ENCODE results near the gene PPP5C.

Gene PPP5C

GRCh38 chr19:46303691-46304397 is 43.0 kb upstream of the PPP5C start:
- Histone ChIP-seq H2AFZ (ENCODE audit: low read length) (no peak overlapping the region), H4K20me1 (ENCODE audit: insufficient read depth, low read length, poor library complexity, severe bottlenecking) (no peaks in the 10 kb centered on the region), H3K27me3 (ENCODE audit: insufficient read depth, low read length, poor library complexity, severe bottlenecking) (no peaks in the 10 kb centered on the region), H3K79me2 (ENCODE audit: insufficient read depth, low read length) (no peaks in the 10 kb centered on the region), H3K9me3 (ENCODE audit: insufficient read depth, low read depth, low read length) (no peaks in the 10 kb centered on the region), H3K36me3 (ENCODE audit: insufficient read depth, low read length) (no peaks in the 10 kb centered on the region), H3K4me1 (ENCODE audit: insufficient read depth, low read length, poor library complexity, severe bottlenecking) (peaks cover 2% of the 10 kb centered on the region), H3F3A (ENCODE audit: low read depth) (no peaks in the 10 kb centered on the region), H3K4me3 (ENCODE audit: low read length, poor library complexity, severe bottlenecking) (no peak overlapping the region), H3K9me2 (replicated peaks; ENCODE audit: low read depth, low read length) (no peaks in the 10 kb centered on the region), H3K9ac (ENCODE audit: low read depth, low read length, poor library complexity, severe bottlenecking) (no peak overlapping the region), H3K4me2 (ENCODE audit: low read depth, low read length, poor library complexity, severe bottlenecking) (no peak overlapping the region)
- no peak for TF ChIP-seq EZH2phosphoT487 (IDR thresholded peaks at IDR 0.05; ENCODE audit: borderline replicate concordance)
- no peak for TF ChIP-seq CTCF (conservative IDR thresholded peaks at IDR 0.05; ENCODE audit: low read length)

DNA sequence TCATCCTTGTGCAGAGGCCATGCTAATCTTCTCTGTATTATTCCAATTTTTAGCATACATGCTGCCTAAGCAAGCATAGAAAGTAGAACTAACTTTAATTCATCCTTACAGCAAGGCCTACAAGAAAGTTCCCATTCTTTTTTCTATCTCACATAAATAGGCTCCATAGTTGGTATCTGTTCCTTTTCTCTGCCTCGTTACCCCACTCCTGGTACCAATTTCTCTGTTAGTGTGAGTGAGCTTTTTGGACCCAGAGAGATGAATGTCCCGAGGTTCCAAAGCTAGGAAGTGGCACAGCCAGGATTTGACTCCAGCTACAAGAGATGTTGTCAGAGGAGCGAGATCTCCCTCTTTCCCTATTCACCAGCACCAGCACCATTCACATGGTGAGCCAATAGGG is 40.4 kb upstream of the PPP5C start:
- Histone ChIP-seq H3K27me3 (ENCODE audit: insufficient read depth, low read length, poor library complexity, severe bottlenecking) (no peaks in the 10 kb centered on the region), H3K9me3 (ENCODE audit: insufficient read depth, low read depth, low read length) (no peaks in the 10 kb centered on the region), H3K9ac (ENCODE audit: low read depth, low read length, poor library complexity, severe bottlenecking) (no peak overlapping the region), H3K36me3 (ENCODE audit: insufficient read depth, low read length) (no peaks in the 10 kb centered on the region), H3K4me2 (ENCODE audit: low read depth, low read length, poor library complexity, severe bottlenecking) (no peak overlapping the region), H3K9me2 (replicated peaks; ENCODE audit: low read depth, low read length) (no peaks in the 10 kb centered on the region), H3K4me1 (ENCODE audit: insufficient read depth, low read length, poor library complexity, severe bottlenecking) (no peaks in the 10 kb centered on the region), H3K79me2 (ENCODE audit: insufficient read depth, low read length) (no peaks in the 10 kb centered on the region), H3F3A (ENCODE audit: low read depth) (no peaks in the 10 kb centered on the region), H3K4me3 (ENCODE audit: low read length, poor library complexity, severe bottlenecking) (no peak overlapping the region), H4K20me1 (ENCODE audit: insufficient read depth, low read length, poor library complexity, severe bottlenecking) (no peaks in the 10 kb centered on the region), H2AFZ (ENCODE audit: low read length) (no peak overlapping the region)
- TF ChIP-seq CTCF (conservative IDR thresholded peaks at IDR 0.05; ENCODE audit: low read length): no peak
- TF ChIP-seq EZH2phosphoT487 (IDR thresholded peaks at IDR 0.05; ENCODE audit: borderline replicate concordance): no peak

- no peak for TF ChIP-seq CTCF (conservative IDR thresholded peaks at IDR 0.05; ENCODE audit: low read length)
- TF ChIP-seq EZH2phosphoT487 (IDR thresholded peaks at IDR 0.05; ENCODE audit: borderline replicate concordance): no peak
- no peaks in the 10 kb centered on the region for H3K36me3 ChIP-seq (ENCODE audit: insufficient read depth, low read length)
- no peaks in the 10 kb centered on the region for H3K79me2 ChIP-seq (ENCODE audit: insufficient read depth, low read length)
These were observed 38.4 kb upstream of the PPP5C start for GRCh38 chr19:46308510-46308909.

More at GRCh38 chr19:46308510-46308909, 38.4 kb upstream of the PPP5C start:
- H3K4me1 ChIP-seq (ENCODE audit: insufficient read depth, low read length, poor library complexity, severe bottlenecking): no peaks in the 10 kb centered on the region
- no peaks in the 10 kb centered on the region for H3K9me3 ChIP-seq (ENCODE audit: insufficient read depth, low read depth, low read length)
- no peak overlapping the region for H3K4me2 ChIP-seq (ENCODE audit: low read depth, low read length, poor library complexity, severe bottlenecking)
- H3K9ac ChIP-seq (ENCODE audit: low read depth, low read length, poor library complexity, severe bottlenecking): no peak overlapping the region
- no peaks in the 10 kb centered on the region for H3K27me3 ChIP-seq (ENCODE audit: insufficient read depth, low read length, poor library complexity, severe bottlenecking)
- H2AFZ ChIP-seq (ENCODE audit: low read length): no peak overlapping the region
- H3F3A ChIP-seq (ENCODE audit: low read depth): no peaks in the 10 kb centered on the region
- no peaks in the 10 kb centered on the region for H3K9me2 ChIP-seq (replicated peaks; ENCODE audit: low read depth, low read length)
- H4K20me1 ChIP-seq (ENCODE audit: insufficient read depth, low read length, poor library complexity, severe bottlenecking): no peaks in the 10 kb centered on the region
- H3K4me3 ChIP-seq (ENCODE audit: low read length, poor library complexity, severe bottlenecking): no peak overlapping the region
